OCI-LY1 (cell line): ENCODE results near the gene MYRF.

ENCODE experiments used
- H2AFZ ChIP-seq: fragments of 200-600 bp; sonication (generic), shearing (Covaris generic); 2 replicates; pipeline ENCODE4 v1.6.0; 2014; ENCODE audit warnings: antibody characterized with exemption, mild to moderate bottlenecking, low read length
- H3F3A ChIP-seq: fragments of 200-600 bp; sonication (generic), shearing (Covaris generic); 2 replicates; pipeline ENCODE4 v1.6.0; 2014; ENCODE audit warnings: mild to moderate bottlenecking, antibody characterized with exemption, low read length, moderate library complexity; ENCODE audit not compliant: insufficient read depth
- H3K27ac ChIP-seq: fragments of 200-600 bp; sonication (generic); 2 replicates; pipeline ENCODE4 v1.5.1; 2014; ENCODE audit warnings: low read length, mixed run types, mild to moderate bottlenecking, low read depth; ENCODE audit not compliant: poor library complexity, severe bottlenecking
- H3K27me3 ChIP-seq: fragments of 200-600 bp; sonication (generic); 2 replicates; pipeline ENCODE4 v1.6.0; 2014; ENCODE audit warnings: antibody characterized with exemption, mild to moderate bottlenecking, low read length, moderate library complexity; ENCODE audit not compliant: insufficient read depth
- H3K36me3 ChIP-seq: fragments of 200-600 bp; sonication (generic); 2 replicates; pipeline ENCODE4 v1.6.1; 2014; ENCODE audit warnings: mild to moderate bottlenecking, antibody characterized with exemption, low read length, moderate library complexity, mixed read lengths; ENCODE audit not compliant: insufficient read depth
- H3K4me1 ChIP-seq: fragments of 200-600 bp; sonication (generic); 2 replicates; pipeline ENCODE4 v1.5.1; 2014; ENCODE audit warnings: mild to moderate bottlenecking, low read length, moderate library complexity; ENCODE audit not compliant: insufficient read depth, severe bottlenecking
- H3K4me2 ChIP-seq: fragments of 200-600 bp; sonication (generic), shearing (Covaris generic); 2 replicates; pipeline ENCODE4 v1.6.1; 2014; ENCODE audit warnings: low read length
- H3K4me3 ChIP-seq: fragments of 200-600 bp; sonication (generic); 2 replicates; pipeline ENCODE4 v1.5.1; 2014; ENCODE audit warnings: low read length, low read depth, mild to moderate bottlenecking, mixed read lengths; ENCODE audit not compliant: poor library complexity, severe bottlenecking
- H3K79me2 ChIP-seq: fragments of 200-600 bp; shearing (Covaris generic); 2 replicates; pipeline ENCODE4 v1.6.1; 2016; ENCODE audit warnings: mixed run types, low read length, mixed read lengths; ENCODE audit not compliant: insufficient read depth
- H3K9ac ChIP-seq: fragments of 200-600 bp; sonication (generic), shearing (Covaris generic); 2 replicates; pipeline ENCODE4 v1.6.1; 2014; ENCODE audit warnings: mild to moderate bottlenecking, low read length, mixed read lengths
- H3K9me2 ChIP-seq: fragments of 200-600 bp; sonication (generic), shearing (Covaris generic); 2 replicates; pipeline ENCODE4 v1.6.1; 2014; ENCODE audit warnings: low read depth, mild to moderate bottlenecking, low read length, mixed read lengths
- H3K9me3 ChIP-seq: fragments of 200-600 bp; shearing (Covaris generic); 2 replicates; pipeline ENCODE4 v1.6.1; 2014; ENCODE audit warnings: low read length, mixed read lengths
- H4K20me1 ChIP-seq: fragments of 200-600 bp; sonication (generic), shearing (Covaris generic); 2 replicates; pipeline ENCODE4 v1.6.0; 2016; ENCODE audit warnings: mild to moderate bottlenecking, low read length; ENCODE audit not compliant: insufficient read depth
- EZH2 ChIP-seq: fragments of 200-600 bp; sonication (generic), shearing (Covaris generic); IDR thresholded peaks from 2 replicates; pipeline ENCODE4 v1.8.0; 2017; ENCODE audit warnings: borderline replicate concordance, mixed run types, mild to moderate bottlenecking, antibody characterized with exemption, low read length, moderate library complexity, mixed read lengths
- TF ChIP-seq, protein P1 (sequence below): fragments of 200-600 bp; sonication (generic), shearing (Covaris generic); IDR thresholded peaks from 2 replicates; pipeline ENCODE4 v1.5.1; 2017; ENCODE audit warnings: mild to moderate bottlenecking, antibody characterized with exemption, low read length, moderate library complexity, mixed read lengths

Gene MYRF

DNA sequence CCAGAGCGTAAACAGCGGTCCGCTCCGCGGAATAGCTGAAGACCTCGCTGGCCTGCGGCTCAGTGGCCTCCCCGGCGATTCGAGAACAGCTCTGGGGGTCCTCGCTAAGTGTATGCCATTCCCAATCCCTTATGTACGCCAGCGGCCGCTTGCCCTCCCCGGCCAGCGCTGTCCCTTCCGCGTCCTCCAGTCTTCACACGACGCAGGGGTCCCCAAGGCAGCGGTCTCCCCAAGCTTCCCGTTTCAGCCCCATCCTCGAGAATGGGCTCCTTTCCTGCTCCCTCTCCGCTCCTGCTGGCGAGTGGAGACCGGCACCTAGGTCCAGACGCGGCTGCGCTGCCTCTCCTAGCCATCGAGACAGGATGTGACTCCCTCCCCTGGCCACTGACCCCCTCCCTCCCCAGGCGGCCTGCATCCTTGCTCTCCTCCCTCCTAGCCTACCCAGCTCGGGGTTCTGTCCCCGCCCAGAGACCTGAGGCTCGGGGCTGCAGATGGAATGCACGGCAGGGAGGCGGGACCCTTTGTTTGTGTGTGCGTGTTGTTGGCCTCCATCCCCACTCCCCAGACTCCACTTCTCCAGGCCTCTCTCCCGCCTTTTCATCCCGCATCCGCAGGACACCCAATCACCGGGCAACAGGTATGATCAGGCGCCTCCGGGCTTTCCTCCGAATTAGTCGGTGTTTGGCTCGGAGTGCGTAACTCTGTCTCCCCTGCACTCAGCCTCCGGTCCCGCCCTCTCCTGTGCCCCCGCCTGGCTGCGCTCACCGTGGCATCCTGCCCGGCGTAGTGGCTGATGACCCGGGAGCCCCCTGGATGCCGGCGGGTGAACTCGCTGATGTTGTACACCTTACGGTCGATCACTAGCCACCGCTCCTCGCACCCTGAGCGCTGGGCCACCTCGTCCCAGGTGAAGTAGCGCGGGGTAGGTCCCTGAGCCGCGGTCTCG, 63.6 kb downstream of the MYRF start:
- no peaks in the 10 kb centered on the region for H3K9me3 ChIP-seq
- H4K20me1 ChIP-seq, result no peaks in the 10 kb centered on the region
- H3K9me2 ChIP-seq, result no peaks in the 10 kb centered on the region
- peaks cover 17% of the 10 kb centered on the region for H3K36me3 ChIP-seq
- H3K27ac ChIP-seq, result peak overlapping the region; percentile 73
- no peak for TF ChIP-seq EZH2
- TF ChIP-seq, protein P1, sequence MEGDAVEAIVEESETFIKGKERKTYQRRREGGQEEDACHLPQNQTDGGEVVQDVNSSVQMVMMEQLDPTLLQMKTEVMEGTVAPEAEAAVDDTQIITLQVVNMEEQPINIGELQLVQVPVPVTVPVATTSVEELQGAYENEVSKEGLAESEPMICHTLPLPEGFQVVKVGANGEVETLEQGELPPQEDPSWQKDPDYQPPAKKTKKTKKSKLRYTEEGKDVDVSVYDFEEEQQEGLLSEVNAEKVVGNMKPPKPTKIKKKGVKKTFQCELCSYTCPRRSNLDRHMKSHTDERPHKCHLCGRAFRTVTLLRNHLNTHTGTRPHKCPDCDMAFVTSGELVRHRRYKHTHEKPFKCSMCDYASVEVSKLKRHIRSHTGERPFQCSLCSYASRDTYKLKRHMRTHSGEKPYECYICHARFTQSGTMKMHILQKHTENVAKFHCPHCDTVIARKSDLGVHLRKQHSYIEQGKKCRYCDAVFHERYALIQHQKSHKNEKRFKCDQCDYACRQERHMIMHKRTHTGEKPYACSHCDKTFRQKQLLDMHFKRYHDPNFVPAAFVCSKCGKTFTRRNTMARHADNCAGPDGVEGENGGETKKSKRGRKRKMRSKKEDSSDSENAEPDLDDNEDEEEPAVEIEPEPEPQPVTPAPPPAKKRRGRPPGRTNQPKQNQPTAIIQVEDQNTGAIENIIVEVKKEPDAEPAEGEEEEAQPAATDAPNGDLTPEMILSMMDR, result no peak
- no peak overlapping the region for H2AFZ ChIP-seq
- H3K27me3 ChIP-seq, result no peaks in the 10 kb centered on the region
- peak overlapping the region; percentile 70 for H3K4me3 ChIP-seq
- H3K4me2 ChIP-seq, result peak overlapping the region; percentile 91
- no peaks in the 10 kb centered on the region for H3F3A ChIP-seq
- H3K4me1 ChIP-seq, result peaks cover 19% of the 10 kb centered on the region
- peak overlapping the region; percentile 78 for H3K9ac ChIP-seq
- no peaks in the 10 kb centered on the region for H3K79me2 ChIP-seq

DNA sequence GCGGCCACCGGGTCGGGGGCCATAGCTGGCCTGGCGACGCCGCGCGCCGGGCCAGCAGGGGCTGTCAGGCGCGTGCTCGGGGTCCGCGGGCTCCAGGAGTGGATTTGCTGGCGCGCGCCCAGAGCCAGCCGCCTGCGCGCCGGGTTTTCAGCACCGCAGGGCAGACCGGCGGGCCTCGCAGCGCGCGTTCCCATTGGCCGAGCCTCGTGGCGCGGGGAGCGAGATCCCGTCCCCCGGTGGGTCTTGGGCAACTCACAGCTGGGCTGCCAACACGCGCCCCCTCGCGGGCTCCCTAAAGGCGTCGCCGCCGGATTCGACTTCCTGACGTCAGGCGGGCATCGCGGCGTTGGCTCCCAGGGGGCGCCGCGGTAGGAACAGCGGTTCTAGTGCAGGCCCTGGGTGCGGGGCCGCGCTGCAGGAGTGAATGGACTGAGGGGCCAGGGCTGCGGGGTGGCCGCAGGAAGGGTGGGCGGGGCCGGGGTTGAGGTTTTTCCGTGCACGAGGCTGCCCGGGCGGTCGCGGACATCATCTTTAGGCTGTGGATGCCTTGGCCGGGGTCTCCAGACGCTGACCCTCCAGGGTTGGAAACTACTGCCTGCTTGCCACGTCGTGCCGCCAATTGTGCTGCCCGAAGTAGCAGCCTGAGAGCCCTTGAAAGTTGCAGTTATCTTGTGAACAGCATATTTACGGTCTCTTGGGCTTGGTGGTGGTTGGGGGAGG, 64.5 kb downstream of the MYRF start, which contains the start of gene FADS1:
TSS of gene FADS1 (minus strand) at position 268 of the 720 bp plus-strand sequence. CDS start at position 194, 74 bp downstream.
- H3K27me3 ChIP-seq, result no peaks in the 10 kb centered on the region
- no peaks in the 10 kb centered on the region for H3K9me2 ChIP-seq
- peak within 1 kb of the TSS; percentile 73 for H3K27ac ChIP-seq
- peak within 1 kb of the TSS; percentile 91 for H3K4me2 ChIP-seq
- TF ChIP-seq EZH2, result no peak
- TF ChIP-seq, protein P1, result peak; percentile 50
- H3K4me1 ChIP-seq, result peaks cover 19% of the 10 kb centered on the region
- H3K36me3 ChIP-seq, result peaks cover 12% of the 10 kb centered on the region
- no peaks in the 10 kb centered on the region for H3K9me3 ChIP-seq
- H3K9ac ChIP-seq, result peak within 1 kb of the TSS; percentile 78
- no peaks in the 10 kb centered on the region for H4K20me1 ChIP-seq
- H3K4me3 ChIP-seq, result peak within 1 kb of the TSS; percentile 70
- H2AFZ ChIP-seq, result no peak within 1 kb of the TSS
- H3F3A ChIP-seq, result no peaks in the 10 kb centered on the region
- H3K79me2 ChIP-seq, result no peaks in the 10 kb centered on the region

GRCh38 chr11:61817471-61818202, 65.2 kb downstream of the MYRF start:
- H3K27ac ChIP-seq, result no peak overlapping the region
- TF ChIP-seq, protein P1, result no peak
- TF ChIP-seq EZH2, result no peak
- H4K20me1 ChIP-seq, result no peaks in the 10 kb centered on the region
- no peaks in the 10 kb centered on the region for H3K27me3 ChIP-seq
- H2AFZ ChIP-seq, result no peak overlapping the region
- no peaks in the 10 kb centered on the region for H3K9me2 ChIP-seq
- peaks cover 7% of the 10 kb centered on the region for H3K36me3 ChIP-seq
- H3F3A ChIP-seq, result no peaks in the 10 kb centered on the region
- H3K4me3 ChIP-seq, result peak overlapping the region; percentile 70
- peak overlapping the region; percentile 21; the same call in 1 of the 2 replicates for H3K9ac ChIP-seq
- H3K79me2 ChIP-seq, result no peaks in the 10 kb centered on the region
- H3K4me2 ChIP-seq, result peak overlapping the region; percentile 91
- no peaks in the 10 kb centered on the region for H3K9me3 ChIP-seq
- peaks cover 19% of the 10 kb centered on the region for H3K4me1 ChIP-seq
